ENCODE measurements around the gene CXCL6.

DNA sequence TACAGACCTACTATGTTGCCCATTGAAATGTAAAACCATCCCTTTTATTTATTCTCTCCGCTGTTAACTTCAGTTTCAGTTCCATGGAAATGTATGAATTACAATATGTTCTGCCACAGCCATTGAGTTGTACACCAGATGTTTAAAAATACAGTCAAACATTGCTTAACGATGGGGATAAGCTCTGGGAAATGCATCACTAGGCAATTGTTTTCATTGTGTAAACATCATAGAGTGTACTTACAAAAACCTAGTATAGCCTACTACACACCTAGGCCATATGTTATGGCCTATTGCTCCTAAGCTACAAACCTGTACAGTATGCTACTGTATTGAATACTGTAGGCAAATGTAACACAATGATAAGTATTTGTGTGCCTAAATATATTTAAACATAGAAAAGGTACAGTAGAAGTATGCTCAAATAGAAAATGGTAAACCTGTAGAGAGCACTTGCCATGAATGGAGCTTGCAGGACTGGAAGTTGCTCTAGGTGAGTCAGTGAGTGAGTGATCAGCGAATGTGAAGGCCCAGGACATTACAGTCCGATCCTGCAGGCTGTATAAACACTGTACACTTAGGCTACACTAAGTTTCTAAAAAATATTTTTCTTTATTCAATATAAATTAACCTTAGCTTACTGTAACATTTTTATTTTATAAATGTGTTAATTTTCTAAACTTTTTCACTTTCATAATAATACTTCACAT is 13.9 kb downstream of the CXCL6 start:
- TF ChIP-seq, protein P1, sequence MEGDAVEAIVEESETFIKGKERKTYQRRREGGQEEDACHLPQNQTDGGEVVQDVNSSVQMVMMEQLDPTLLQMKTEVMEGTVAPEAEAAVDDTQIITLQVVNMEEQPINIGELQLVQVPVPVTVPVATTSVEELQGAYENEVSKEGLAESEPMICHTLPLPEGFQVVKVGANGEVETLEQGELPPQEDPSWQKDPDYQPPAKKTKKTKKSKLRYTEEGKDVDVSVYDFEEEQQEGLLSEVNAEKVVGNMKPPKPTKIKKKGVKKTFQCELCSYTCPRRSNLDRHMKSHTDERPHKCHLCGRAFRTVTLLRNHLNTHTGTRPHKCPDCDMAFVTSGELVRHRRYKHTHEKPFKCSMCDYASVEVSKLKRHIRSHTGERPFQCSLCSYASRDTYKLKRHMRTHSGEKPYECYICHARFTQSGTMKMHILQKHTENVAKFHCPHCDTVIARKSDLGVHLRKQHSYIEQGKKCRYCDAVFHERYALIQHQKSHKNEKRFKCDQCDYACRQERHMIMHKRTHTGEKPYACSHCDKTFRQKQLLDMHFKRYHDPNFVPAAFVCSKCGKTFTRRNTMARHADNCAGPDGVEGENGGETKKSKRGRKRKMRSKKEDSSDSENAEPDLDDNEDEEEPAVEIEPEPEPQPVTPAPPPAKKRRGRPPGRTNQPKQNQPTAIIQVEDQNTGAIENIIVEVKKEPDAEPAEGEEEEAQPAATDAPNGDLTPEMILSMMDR (IDR thresholded peaks at IDR 0.05; ENCODE audit: insufficient read depth, low read depth, low read length): no peak
- no peak for TF ChIP-seq EZH2 (IDR thresholded peaks at IDR 0.05; ENCODE audit: insufficient read depth, low read length)

Data from astrocyte (in vitro differentiated cells and primary cell).